Small intestine (tissue), 7 donors: ENCODE measurements around the gene TC2N. TPM values are rescaled to one million over a fixed set of nuclear protein-coding genes. Genes with fewer than 3 reads are reported as not detected.

ENCODE experiments used
- DNase-seq, 2 donors: peaks; one replicate each; pipeline versions ENCODE4 v3.0.0 to v3.0.0-alpha.2; 2013
- FAIRE-seq: peaks from 2 replicates; lab custom pipeline; 2012; peaks lifted over from hg19 to GRCh38; lab: Jason Lieb, UNC
- H3K27ac ChIP-seq, 3 donors: one replicate each; pipeline ENCODE4 v1.5.1; 2013; ENCODE audit warnings: low read length in 2 of 3, mild to moderate bottlenecking in 2 of 3, control low read depth in 1 of 3, inconsistent platforms in 1 of 3, low read depth in 1 of 3, moderate library complexity in 1 of 3
- H3K27me3 ChIP-seq, 3 donors: one replicate each; pipeline ENCODE4 v1.6.1; 2013; ENCODE audit warnings: low read length in 3 of 3, inconsistent platforms in 1 of 3; ENCODE audit not compliant: control insufficient read depth in 3 of 3, insufficient read depth in 3 of 3
- H3K36me3 ChIP-seq, 3 donors: one replicate each; pipeline ENCODE4 v1.6.1; 2013; ENCODE audit warnings: low read length in 3 of 3, inconsistent platforms in 1 of 3, low read depth in 1 of 3, mild to moderate bottlenecking in 1 of 3, moderate library complexity in 1 of 3; ENCODE audit not compliant: control insufficient read depth in 3 of 3, insufficient read depth in 2 of 3
- H3K4me1 ChIP-seq, 3 donors: one replicate each; pipeline ENCODE4 v1.6.1; 2013; ENCODE audit warnings: low read length in 2 of 3, inconsistent platforms in 1 of 3, low read depth in 1 of 3, mild to moderate bottlenecking in 1 of 3, moderate library complexity in 1 of 3; ENCODE audit not compliant: control insufficient read depth in 3 of 3, insufficient read depth in 2 of 3
- H3K4me3 ChIP-seq, 3 donors: one replicate each; pipeline ENCODE4 v1.5.1; 2013; ENCODE audit warnings: low read length in 3 of 3, control low read depth in 1 of 3, inconsistent platforms in 1 of 3, low read depth in 1 of 3, mild to moderate bottlenecking in 1 of 3, moderate library complexity in 1 of 3
- H3K9me3 ChIP-seq, 2 donors: one replicate each; pipeline ENCODE4 v1.6.1; 2013; ENCODE audit warnings: low read depth in 1 of 2, low read length in 1 of 2; ENCODE audit not compliant: control insufficient read depth in 2 of 2, insufficient read depth in 1 of 2
- WGBS, 3 donors: extraction: QIAGEN DNeasy Blood & Tissue Kit; methylation state at CpG; one replicate each; pipeline ENCODE4 v1.1.7; 2013; 5-methylcytosine and 5-hydroxymethylcytosine counted together
- polyA plus RNA-seq, 4 donors: library from polyadenylated mRNA; stranded (reverse) in 3 of 4; unstranded in 1 of 4; fragments of 200-250 nt in 3 of 4; fragments of 120-200 nt in 1 of 4; gene quantifications; one replicate each; pipeline versions ENCODE4 v1.2.1 to v1.2.3, GENCODE V29; 2013
- donor health status: healthy with polysubstance abuse.
- donor health status: control.
- donor health status: control.
- donor health status: Bipolar disorder and iron deficiency.
- donor health status: healthy.

Gene TC2N
- polyA plus RNA-seq, 4 donors = 12.4 to 31.7 (median 20.4) TPM

DNA sequence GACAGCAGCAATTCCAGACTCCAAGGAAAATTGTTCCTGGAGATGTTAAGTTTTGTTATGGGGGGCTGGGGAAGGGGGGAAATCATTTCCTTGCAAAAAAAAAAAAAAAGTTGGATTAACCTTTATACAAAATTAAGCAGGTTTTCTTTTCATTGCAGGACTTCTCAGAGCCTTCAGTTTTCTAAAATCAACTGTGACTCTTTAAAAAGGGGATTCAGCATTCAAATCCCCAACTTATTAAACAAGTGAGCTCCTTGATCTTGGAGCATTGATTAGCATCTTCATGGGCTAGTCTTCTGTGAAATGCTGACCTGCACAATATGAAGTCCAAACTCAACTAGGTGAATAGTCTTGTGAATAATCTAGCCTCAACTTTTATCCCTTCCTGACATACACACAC, 7.1 kb downstream of the TC2N start:
- Histone ChIP-seq H3K27ac (no peak overlapping the region), H3K4me3 (no peak overlapping the region), H3K9me3 (no peaks in the 10 kb centered on the region), H3K4me1 (peaks cover 0 to 7% (median 0%) of the 10 kb centered on the region in 3 donors), H3K36me3 (peaks cover 0 to 2% (median 0%) of the 10 kb centered on the region in 3 donors), H3K27me3 (peaks cover 0 to 2% (median 0%) of the 10 kb centered on the region in 3 donors)
- DNase-seq = no peak
- FAIRE-seq = no peak

DNA sequence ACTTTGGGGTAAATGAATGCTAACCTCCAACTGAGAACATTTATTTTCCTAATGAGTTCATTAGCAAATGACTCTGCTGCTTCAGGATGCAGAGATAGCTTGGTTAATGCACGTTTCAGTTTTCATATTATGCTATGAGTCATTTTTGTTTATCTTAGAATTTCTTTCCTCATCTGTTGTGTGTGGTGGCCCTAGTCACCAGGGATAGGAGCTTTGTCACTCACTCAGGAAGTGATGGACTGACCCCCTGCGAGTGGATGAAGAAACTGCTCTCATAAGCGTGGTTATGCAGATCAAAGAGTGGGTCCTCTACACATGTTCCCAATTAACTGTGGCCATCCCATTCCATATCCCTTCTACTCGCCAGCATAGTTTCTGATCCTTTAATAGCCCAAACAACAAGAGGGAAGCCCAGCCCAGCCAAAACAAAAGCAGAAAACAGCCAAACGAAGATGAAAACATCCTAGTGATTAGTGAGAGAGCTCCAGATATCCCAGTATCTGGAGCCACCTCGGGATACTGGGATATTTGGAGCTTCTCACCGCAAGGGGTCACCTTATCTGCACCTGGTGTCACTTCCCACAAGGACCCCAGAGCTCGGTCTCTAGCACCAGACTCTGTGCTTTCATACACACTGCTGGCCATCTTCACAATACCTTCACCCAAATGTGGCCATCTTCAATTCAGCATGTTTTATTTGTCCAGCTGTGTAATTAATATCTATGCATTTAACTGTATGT, 8.6 kb downstream of the TC2N start:
- peak overlapping the region in 1 of 3 donors; percentile 32 for H3K27ac ChIP-seq
- H3K27me3 ChIP-seq = peaks cover 0 to 5% (median 0%) of the 10 kb centered on the region in 3 donors
- H3K9me3 ChIP-seq = no peaks in the 10 kb centered on the region
- H3K4me3 ChIP-seq = no peak overlapping the region
- 22 to 36% (median 30%) methylated on average over 8 of the region's 8 CpGs for WGBS, 3 donors
- FAIRE-seq (no peak), DNase-seq (peak in 1 of 2 donors; percentile 41)
- no peaks in the 10 kb centered on the region for H3K36me3 ChIP-seq
- H3K4me1 ChIP-seq = peaks cover 0 to 7% (median 0%) of the 10 kb centered on the region in 3 donors

DNA sequence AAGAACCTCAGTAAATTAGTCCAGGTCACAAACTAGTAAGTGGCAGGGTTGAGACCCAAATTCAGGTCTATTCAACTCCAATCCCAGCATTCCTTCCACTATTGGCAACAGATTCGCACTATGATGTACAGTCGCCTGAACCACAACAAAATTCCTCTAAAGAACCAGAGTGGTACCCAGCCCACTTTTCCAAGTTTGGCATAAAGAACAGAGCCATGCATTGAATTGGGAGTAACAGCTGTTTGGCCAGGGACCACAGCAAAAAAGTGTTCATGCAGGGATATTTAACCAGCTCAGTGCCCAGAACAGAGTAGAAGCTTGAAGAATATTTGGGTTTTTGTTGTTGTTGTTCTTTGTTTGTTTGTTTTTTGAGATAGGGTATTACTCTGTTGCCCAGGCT, 9.7 kb downstream of the TC2N start:
- DNase-seq = no peak
- H3K27ac ChIP-seq = no peak overlapping the region
- H3K27me3 ChIP-seq = peaks cover 0 to 5% (median 0%) of the 10 kb centered on the region in 3 donors
- no peak overlapping the region for H3K4me3 ChIP-seq
- H3K4me1 ChIP-seq = peaks cover 0 to 7% (median 0%) of the 10 kb centered on the region in 3 donors
- no peaks in the 10 kb centered on the region for H3K36me3 ChIP-seq
- 89 to 98% (median 98%) methylated on average over 2 of the region's 2 CpGs for WGBS, 3 donors
- H3K9me3 ChIP-seq = no peaks in the 10 kb centered on the region
- FAIRE-seq = no peak

DNA sequence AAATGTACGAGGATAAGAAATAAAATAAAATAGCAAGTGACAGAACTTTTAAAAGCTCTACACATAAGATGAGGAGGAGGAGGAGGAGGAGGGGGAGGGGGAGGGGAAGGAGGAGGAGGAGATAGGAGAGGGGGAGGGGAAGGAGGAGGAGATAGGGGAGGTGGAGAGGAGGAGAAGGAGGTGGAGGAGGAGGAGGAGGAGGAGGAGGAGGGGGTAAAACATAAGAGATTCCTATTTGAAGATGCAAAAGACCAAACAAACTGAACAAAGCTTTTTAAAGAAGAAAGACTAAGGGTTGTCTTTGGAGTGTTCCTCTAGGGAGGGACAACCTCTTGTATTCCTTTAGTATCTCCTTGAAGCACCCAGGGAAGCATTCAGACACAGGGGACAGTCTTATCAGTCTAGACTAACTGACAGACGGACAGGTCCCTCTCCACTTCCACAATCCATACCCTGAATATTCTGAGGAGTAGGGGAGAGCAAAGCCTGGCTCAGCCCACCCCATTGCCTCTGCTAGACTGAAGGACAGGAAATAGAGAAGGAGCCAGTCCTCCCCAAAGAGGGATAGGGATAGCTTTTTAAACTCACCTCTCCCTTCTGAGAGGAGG, 12.9 kb downstream of the TC2N start:
- Histone ChIP-seq H3K27me3 (peaks cover 0 to 5% (median 0%) of the 10 kb centered on the region in 3 donors), H3K4me3 (no peak overlapping the region), H3K36me3 (no peaks in the 10 kb centered on the region), H3K9me3 (no peaks in the 10 kb centered on the region), H3K27ac (no peak overlapping the region), H3K4me1 (peaks cover 0 to 7% (median 0%) of the 10 kb centered on the region in 3 donors)
- DNase-seq (no peak), FAIRE-seq (no peak)
- 69 to 86% (median 83%) methylated on average over 2 of the region's 2 CpGs for WGBS, 3 donors

DNA sequence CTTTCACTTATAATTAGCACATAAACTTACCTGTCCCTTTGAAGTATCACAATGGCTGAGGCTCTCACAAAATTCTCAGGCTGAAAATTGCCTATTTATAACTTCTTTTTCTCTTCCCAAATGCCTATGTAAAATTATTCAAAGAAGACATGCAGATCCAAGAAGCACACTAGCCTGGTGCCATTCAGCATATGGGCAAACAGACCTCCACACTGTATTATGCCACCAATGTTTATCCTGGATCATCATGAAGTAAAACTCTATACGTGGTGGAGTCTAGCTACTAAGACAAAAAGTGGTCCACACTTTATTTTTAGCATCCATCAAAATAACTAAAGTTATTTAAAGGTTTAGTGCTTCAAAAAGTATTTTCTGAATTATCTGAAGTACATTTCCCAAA, 15.8 kb downstream of the TC2N start:
- DNase-seq = no peak
- Histone ChIP-seq H3K27ac (no peak overlapping the region), H3K4me3 (no peak overlapping the region), H3K9me3 (no peaks in the 10 kb centered on the region), H3K36me3 (no peaks in the 10 kb centered on the region), H3K4me1 (no peaks in the 10 kb centered on the region), H3K27me3 (peaks cover 0 to 2% (median 0%) of the 10 kb centered on the region in 3 donors)
- 32 to 56% (median 52%) methylated on average over 1 of the region's 1 CpG for WGBS, 3 donors
- no peak for FAIRE-seq

DNA sequence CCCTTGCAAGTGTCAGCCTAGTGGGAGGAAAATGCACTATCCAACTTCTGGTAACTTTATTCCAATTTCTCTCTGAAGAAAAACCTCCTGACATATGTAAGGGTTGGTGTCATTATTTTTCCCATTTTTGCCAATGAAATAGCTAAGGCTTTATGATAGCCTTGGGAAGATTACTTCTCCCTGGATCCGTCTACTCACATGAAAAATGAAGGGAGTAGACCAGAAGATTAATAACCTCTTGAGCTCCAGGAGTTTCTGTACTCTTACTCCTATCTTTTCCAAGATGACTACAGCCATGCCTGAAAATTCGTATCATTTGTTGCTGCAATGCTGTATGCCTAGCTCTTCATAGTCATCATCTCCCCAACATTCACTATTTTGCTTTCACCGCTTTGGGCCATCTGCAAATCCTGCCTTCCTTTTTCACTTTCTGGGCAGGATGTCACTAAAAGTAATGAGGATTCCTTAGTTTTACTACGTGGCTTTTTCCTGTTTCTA, 18.8 kb downstream of the TC2N start:
- H3K27me3 ChIP-seq = no peaks in the 10 kb centered on the region
- 75 to 80% (median 78%) methylated on average over 4 of the region's 4 CpGs for WGBS, 3 donors
- no peak for FAIRE-seq

DNA sequence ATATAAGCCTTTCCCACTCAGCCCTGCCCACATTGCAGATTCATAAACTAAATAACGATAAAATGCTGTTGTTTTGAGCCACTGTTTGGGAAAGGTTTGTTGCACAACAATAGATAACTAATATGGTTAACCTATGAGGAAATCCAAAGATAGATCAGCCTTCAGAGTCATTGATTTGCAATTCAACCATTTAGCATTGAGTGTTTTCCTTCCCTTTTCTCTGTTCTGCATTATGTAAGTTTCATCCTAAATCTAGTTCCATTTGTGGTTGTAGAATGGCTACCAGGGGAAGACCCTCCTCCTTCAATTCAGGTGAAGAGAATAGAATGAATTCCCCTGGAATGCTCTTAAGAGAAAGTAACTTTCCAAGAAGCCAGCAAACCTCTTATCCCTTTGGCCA, 19.6 kb downstream of the TC2N start:
- H3K27me3 ChIP-seq = no peaks in the 10 kb centered on the region
- DNase-seq (no peak), FAIRE-seq (no peak)
- H3K9me3 ChIP-seq = no peaks in the 10 kb centered on the region
- H3K36me3 ChIP-seq = no peaks in the 10 kb centered on the region
- H3K4me3 ChIP-seq = no peak overlapping the region
- no peak overlapping the region for H3K27ac ChIP-seq
- no peaks in the 10 kb centered on the region for H3K4me1 ChIP-seq
- 79 to 92% (median 85%) methylated on average over 1 of the region's 1 CpG for WGBS, 3 donors

More for the DNA sequence above, 18.8 kb downstream of the TC2N start:
- no peaks in the 10 kb centered on the region for H3K4me1 ChIP-seq
- no peaks in the 10 kb centered on the region for H3K9me3 ChIP-seq
- H3K27ac ChIP-seq = no peak overlapping the region
- no peak overlapping the region for H3K4me3 ChIP-seq
- H3K36me3 ChIP-seq = no peaks in the 10 kb centered on the region
- no peak for DNase-seq

DNA sequence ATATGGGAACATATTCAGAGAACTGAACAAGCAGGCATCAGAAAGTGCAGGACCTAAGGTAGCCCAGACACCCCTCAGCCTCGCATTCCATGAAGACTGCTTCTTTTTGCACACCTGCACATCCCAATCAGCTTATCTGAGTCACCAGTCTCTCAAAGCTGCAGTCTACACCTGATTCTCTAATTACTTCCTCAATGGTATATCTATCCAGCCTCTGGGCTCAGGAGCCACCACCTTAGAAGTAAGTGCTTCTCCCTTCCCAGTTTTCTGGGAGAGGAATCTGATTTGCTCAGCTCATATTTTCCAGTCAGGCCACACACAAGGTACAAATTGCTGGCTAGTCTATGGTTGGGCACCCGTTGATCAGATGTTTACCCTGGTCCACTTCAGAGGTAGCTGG, 21.7 kb downstream of the TC2N start:
- H3K27ac ChIP-seq = no peak overlapping the region
- H3K4me3 ChIP-seq = no peak overlapping the region
- peaks cover 0 to 2% (median 0%) of the 10 kb centered on the region in 3 donors for H3K36me3 ChIP-seq
- no peaks in the 10 kb centered on the region for H3K4me1 ChIP-seq
- DNase-seq (no peak), FAIRE-seq (no peak)
- no peaks in the 10 kb centered on the region for H3K9me3 ChIP-seq
- WGBS, 3 donors = 31 to 78% (median 73%) methylated on average over 2 of the region's 2 CpGs
- no peaks in the 10 kb centered on the region for H3K27me3 ChIP-seq
